ENCODE data around the gene ARL5C. TPM values are rescaled to one million over a fixed set of nuclear protein-coding genes. Genes with fewer than 3 reads are reported as not detected.

Gene ARL5C
- total RNA-seq, 4 donors from 2014 or later, result not detected

DNA sequence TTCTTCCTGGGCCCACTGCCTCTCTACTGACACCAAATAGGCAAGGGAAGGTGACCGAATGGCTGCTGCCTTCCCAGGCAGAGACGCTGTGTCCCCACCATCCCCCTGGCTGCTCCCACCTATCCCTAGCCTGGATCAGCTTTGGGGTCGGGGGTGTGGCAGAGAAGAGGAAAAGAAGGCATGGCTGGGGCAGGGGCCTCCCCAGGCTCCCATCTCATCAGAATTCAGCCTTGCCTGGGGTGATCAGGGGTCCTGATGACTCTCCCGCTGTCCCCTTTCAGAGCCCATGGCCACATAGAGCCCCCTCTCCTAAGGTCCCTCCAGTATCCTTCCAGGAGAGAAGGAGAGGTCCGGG lies 15.2 kb downstream of the ARL5C start:
- intact Hi-C loops (cut with DNase I), result loop anchor here (5.0 kb wide), 2 partner anchors 83 to 168 kb away; no protein-coding TSS in a partner anchor
- Histone ChIP-seq H3K27me3 (peaks cover 0 to 20% (median 0%) of the 10 kb centered on the region in 4 donors), H3K4me3 (peak overlapping the region; percentile 36 to 91 (median 80)), H3K4me1 (peaks cover 10 to 53% (median 18%) of the 10 kb centered on the region in 3 donors), H3K27ac (peak overlapping the region; percentile 43 to 93 (median 87)), H3K9me3 (peaks cover 0 to 3% (median 0%) of the 10 kb centered on the region in 3 donors), H3K36me3 (no peaks in the 10 kb centered on the region)
- no peak for DNase-seq
- 57 to 58% methylated on average over 2 to 3 of the region's 5 CpGs for WGBS, 2 donors
- TF ChIP-seq POLR2A (IDR thresholded peaks at IDR 0.05), result no peak
- TF ChIP-seq, protein P1, sequence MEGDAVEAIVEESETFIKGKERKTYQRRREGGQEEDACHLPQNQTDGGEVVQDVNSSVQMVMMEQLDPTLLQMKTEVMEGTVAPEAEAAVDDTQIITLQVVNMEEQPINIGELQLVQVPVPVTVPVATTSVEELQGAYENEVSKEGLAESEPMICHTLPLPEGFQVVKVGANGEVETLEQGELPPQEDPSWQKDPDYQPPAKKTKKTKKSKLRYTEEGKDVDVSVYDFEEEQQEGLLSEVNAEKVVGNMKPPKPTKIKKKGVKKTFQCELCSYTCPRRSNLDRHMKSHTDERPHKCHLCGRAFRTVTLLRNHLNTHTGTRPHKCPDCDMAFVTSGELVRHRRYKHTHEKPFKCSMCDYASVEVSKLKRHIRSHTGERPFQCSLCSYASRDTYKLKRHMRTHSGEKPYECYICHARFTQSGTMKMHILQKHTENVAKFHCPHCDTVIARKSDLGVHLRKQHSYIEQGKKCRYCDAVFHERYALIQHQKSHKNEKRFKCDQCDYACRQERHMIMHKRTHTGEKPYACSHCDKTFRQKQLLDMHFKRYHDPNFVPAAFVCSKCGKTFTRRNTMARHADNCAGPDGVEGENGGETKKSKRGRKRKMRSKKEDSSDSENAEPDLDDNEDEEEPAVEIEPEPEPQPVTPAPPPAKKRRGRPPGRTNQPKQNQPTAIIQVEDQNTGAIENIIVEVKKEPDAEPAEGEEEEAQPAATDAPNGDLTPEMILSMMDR (IDR thresholded peaks at IDR 0.05), result no peak

DNA sequence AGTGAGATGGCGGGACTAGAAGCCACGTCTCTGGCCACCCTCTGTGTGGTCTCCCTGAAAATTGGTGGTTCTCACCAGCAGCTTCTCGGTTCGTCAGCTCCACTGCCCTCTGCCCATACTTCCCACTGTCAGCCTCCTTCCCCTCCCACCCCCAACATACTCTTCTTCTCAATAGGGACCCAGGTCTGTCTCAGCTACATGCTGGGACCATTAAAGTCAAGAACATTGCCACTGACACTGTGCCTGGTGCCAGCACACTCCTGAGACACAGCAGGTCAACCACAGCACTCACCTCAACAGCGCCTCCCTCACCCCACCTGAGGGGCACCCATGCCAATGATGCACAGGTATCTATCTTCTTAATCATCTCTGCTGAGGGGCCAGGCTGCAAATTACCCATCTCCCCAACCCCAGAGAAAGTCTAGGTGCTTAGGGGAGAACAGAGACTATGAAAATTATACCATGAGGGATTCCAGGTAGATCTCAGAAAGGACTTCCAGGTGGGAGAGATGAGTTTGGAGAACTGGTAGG lies 15.8 kb downstream of the ARL5C start:
- Histone ChIP-seq H3K27me3 (peaks cover 0 to 20% (median 0%) of the 10 kb centered on the region in 4 donors), H3K36me3 (no peaks in the 10 kb centered on the region), H3K4me1 (peaks cover 11 to 57% (median 18%) of the 10 kb centered on the region in 3 donors), H3K4me3 (peak overlapping the region in 3 of 4 donors; percentile 36 to 91 (median 74)), H3K27ac (peak overlapping the region in 3 of 4 donors; percentile 7 to 93 (median 43)), H3K9me3 (peaks cover 0 to 3% (median 0%) of the 10 kb centered on the region in 3 donors)
- WGBS, 2 donors, result 73 to 75% methylated on average over 5 of the region's 5 CpGs
- intact Hi-C loops (cut with DNase I), result loop anchor here (5.0 kb wide), 2 partner anchors 83 to 168 kb away; no protein-coding TSS in a partner anchor
- DNase-seq, result no peak
- no peak for TF ChIP-seq POLR2A (IDR thresholded peaks at IDR 0.05)
- TF ChIP-seq, protein P1 (IDR thresholded peaks at IDR 0.05), result no peak

DNA sequence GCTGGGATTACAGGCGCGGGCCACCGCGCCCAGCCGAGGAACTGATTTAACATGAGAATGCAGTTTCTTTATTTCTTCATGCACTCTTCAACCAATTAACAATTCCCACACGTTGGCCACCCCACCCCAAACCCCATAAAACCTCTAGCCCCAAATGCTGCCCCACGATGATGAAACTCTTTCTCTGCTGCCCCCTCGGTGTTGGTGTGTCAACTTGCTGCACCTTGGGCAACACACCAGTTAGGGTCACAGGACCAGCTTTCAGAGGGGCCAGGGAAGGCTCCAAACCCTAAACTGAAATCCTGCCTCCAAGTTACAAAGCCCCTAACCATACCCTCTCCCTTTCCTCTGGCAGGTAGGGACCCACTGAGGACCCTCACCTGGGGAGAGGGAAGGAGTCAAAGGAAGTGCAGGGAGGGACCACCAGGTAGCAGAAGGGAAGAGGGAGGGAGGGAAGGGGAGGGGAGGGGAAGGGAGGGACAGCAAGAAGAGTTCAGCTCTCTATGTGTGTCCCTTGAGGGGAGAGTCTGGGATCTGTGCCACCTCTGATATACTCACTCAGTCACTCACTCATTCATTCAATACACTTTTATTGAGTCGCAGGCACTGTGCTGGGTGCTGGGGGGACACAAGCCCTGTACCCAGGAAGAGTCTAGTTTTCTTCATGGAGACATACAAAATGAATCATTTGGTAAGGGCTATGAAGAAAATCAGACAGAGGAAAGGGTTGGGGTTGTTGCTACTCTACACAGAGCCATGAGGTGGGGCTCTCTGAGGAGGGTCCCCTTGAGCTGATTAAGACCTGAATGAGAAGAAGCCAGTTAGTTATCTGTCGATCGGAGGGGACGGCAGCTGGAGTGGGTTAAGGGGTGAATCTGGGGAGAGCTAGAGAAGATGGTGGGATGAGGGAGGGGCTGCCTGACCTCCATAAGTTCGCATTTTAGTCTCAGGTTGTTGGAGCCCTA lies 18.5 kb downstream of the ARL5C start:
- DNase-seq, result no peak
- TF ChIP-seq POLR2A (IDR thresholded peaks at IDR 0.05), result no peak
- TF ChIP-seq, protein P1 (IDR thresholded peaks at IDR 0.05), result no peak
- no peak overlapping the region for H3K4me3 ChIP-seq
- H3K27ac ChIP-seq, result peak overlapping the region in 2 of 4 donors; percentile 3
- no peaks in the 10 kb centered on the region for H3K9me3 ChIP-seq
- peaks cover 27 to 60% (median 28%) of the 10 kb centered on the region in 3 donors for H3K4me1 ChIP-seq
- no peaks in the 10 kb centered on the region for H3K36me3 ChIP-seq
- peaks cover 0 to 20% (median 0%) of the 10 kb centered on the region in 4 donors for H3K27me3 ChIP-seq
- intact Hi-C loops (cut with DNase I), result no loop called here
- 70 to 74% methylated on average over 12 to 13 of the region's 13 CpGs for WGBS, 2 donors

DNA sequence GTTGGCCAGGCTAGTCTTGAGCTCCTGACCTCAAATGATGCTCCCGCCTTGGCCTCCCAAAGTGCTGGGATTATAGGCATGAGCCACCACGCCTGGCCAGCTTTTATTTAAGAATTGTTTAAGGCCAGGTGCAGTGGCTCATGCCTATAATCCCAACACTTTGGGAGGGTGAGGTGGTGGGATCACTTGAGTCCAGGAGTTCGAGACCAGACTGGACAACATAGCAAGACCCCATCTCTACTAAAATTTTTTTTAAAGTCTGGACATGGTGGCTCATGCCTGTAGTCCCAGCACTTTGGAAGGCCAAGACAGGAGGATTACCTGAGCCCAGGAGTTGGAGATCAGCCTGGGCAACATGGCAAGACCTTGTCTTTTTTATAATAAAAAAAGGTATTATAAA lies 19.7 kb downstream of the ARL5C start:
- H3K27ac ChIP-seq, result no peak overlapping the region
- H3K36me3 ChIP-seq, result no peaks in the 10 kb centered on the region
- H3K27me3 ChIP-seq, result peaks cover 0 to 10% (median 0%) of the 10 kb centered on the region in 4 donors
- peaks cover 14 to 51% (median 18%) of the 10 kb centered on the region in 3 donors for H3K4me1 ChIP-seq
- WGBS, 2 donors, result 92 to 100% methylated on average over 2 to 3 of the region's 3 CpGs
- H3K9me3 ChIP-seq, result no peaks in the 10 kb centered on the region
- TF ChIP-seq, protein P1 (IDR thresholded peaks at IDR 0.05), result no peak
- no peak for TF ChIP-seq POLR2A (IDR thresholded peaks at IDR 0.05)
- intact Hi-C loops (cut with DNase I), result no loop called here
- no peak overlapping the region for H3K4me3 ChIP-seq
- no peak for DNase-seq

DNA sequence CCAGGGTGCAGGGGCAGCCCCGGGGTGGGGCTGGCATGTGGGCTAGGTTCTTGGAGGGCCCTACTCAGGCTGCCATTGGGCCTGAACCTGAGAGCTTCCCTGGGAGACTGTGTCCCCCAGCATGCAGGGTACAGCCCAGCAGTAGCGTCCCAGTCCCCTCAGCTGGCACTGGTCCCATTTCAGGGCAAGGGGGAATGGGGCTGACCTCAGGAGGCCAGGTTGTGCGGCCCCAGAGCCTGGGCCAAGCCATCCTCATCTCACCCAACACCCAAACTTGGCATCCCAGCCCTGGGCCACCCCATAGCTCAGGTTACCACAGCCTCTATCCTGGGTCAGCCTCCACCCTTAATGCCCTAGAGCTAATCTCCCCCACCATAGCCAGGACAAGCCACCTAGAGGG lies 20.8 kb downstream of the ARL5C start:
- Histone ChIP-seq H3K4me3 (no peak overlapping the region), H3K36me3 (no peaks in the 10 kb centered on the region), H3K9me3 (no peaks in the 10 kb centered on the region), H3K4me1 (peaks cover 13 to 39% (median 18%) of the 10 kb centered on the region in 3 donors), H3K27ac (peak overlapping the region in 3 of 4 donors; percentile 31 to 82 (median 79)), H3K27me3 (no peaks in the 10 kb centered on the region)
- no peak for DNase-seq
- whole genome bisulfite sequencing, 2 donors, result 67 to 71% methylated on average over 1 of the region's 3 CpGs
- intact Hi-C loops (cut with DNase I), result no loop called here
- no peak for TF ChIP-seq POLR2A (IDR thresholded peaks at IDR 0.05)
- TF ChIP-seq, protein P1 (IDR thresholded peaks at IDR 0.05), result no peak

Measured in esophagus squamous epithelium (tissue), 5 donors.